ENCODE data around the gene NUBP2.
A peak's percentile ranks its signal among the peaks of the same experiment; 100 is the strongest.

The NUBP2 gene

DNA sequence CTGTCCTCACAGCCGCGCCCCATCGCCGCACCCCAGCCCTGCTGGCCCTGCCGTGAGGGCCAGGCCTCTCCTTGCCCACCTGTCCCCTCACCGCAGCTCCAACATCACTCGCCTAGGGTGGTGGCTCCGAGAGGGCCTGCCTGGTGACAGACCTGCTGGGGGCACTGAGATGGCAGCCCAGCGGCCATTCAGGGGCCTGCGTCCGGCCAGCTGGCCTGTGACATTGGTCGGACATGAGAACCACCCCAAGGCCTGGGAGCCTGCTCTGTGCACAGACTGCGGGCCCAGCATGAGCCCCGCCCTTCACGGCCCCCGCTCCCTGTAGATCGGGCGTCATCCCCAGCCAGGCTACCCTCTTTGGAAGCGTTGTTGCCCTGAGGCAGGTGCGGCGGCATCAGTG, 23.2 kb upstream of the NUBP2 start:
- no peak for DNase-seq

DNA sequence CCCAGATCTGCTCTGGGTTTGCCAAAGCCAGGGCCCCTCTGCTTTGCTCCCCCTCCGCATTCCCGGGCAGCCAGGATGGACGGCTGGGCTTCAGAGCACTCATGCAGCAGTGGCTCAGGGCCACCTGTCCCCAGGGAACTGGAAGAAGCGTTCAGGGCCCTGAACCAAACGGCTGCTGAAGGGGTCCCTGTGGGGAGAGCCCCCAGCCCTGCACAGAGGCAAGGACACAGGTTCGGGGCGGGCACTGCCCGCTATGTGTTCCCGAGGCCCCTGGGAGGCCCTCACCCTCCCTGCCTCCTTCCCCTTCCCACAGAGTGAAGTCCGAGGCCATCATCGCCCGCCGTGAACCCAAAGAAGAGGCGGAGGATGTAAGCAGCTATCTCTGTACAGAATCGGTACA, 21.8 kb upstream of the NUBP2 start:
- DNase-seq, result no peak

GRCh38 chr16:1761751-1762150, 21.0 kb upstream of the NUBP2 start:
- DNase-seq, result no peak

DNA sequence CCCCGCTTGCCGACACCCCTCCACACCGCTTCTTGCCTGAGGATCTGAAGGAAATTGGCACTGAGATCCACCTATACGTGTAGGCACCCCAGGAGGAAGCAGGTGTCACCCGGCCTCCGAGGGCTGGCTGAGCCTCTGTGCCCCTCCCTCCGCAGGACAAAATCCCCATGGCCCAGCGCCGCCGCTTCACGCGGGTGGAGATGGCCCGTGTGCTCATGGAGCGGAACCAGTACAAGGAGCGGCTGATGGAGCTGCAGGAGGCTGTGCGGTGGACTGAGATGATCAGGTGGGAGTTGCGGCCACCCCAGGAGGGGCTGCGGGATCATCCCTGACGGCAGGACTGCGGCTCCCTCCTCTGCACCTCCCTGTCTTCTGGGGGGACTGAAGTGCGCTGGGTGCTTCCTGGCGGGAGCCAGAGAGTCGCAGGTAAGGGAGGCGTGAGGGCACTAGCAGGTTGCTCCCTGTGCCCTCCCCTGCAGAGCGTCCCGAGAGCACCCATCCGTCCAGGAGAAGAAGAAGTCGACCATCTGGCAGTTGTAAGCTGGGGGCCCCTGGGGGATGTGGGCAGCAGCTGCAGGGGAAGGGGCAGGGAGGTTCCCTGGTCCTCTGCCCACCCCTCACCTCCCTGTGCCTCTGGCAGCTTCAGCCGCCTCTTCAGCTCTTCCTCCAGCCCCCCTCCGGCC, 20.4 kb upstream of the NUBP2 start:
- no peak for DNase-seq

DNA sequence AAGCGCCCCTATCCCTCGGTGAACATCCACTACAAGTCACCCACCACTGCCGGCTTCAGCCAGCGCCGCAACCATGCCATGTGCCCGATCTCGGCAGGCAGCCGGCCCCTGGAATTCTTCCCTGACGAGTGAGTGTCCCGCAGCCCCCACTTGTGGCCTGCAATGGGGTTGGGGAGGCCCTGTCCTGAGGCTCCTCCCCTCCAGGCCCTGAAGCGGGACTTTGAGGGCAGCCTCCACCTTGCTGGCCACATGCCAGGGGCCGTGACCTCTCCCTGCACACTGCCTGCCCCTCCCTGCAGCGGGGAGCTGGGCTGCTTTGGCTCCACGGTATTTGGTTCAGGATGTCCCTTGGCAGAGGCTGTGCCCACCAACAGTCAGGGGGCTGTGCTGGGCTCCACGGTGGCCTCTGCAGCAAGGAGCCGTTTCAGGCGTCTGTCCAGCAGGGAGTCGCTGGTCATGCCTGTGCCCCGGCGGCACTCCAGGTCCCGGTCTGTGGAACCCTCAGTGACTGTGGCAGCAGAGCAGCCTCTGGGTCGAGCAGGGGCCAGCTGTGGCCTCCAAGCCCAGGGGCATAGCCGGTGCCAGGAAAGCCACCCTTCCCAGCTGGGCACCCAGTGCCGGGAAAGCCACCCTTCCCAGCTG, 19.8 kb upstream of the NUBP2 start:
- no peak for DNase-seq

- DNase-seq, result no peak
These were observed 18.9 kb upstream of the NUBP2 start for GRCh38 chr16:1763521-1764511.

DNA sequence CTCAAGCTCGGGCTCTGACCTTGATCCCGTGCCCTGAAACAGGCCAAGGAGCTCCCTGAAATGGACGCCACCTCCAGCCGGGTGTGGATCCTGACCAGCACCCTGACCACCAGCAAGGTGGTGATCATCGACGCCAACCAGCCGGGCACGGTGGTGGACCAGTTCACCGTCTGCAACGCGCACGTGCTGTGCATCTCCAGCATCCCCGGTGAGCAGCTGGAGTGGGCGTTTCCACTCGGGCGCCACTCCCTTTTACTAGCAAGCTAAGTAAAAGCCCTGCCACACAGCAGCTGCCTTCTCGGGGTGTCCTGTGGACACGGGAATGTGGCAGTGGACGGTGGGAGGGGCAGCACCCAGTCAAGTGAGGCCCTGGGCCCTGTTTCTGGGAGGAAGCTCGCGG, 17.8 kb upstream of the NUBP2 start:
- DNase-seq, result no peak

DNA sequence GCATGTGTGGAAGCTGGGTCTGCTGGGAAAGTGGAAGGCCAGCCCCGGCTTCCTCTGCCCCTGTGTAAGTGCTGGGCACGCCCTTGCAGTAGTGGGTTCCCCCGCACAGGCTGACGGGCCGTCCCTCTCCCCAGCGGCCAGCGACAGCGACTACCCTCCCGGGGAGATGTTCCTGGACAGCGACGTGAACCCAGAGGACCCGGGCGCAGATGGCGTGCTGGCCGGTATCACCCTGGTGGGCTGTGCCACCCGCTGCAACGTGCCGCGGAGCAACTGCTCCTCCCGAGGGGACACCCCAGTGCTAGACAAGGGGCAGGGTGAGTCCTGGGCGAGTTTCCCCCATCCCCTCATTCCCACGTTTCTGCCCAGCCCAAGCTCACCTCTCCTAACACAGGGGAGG, 16.9 kb upstream of the NUBP2 start:
- no peak for DNase-seq

- DNase-seq, result no peak
These were observed 16.5 kb upstream of the NUBP2 start for GRCh38 chr16:1766231-1766630.

GRCh38 chr16:1766701-1767100, 16.1 kb upstream of the NUBP2 start:
- no peak for DNase-seq

GRCh38 chr16:1767116-1767994, 15.4 kb upstream of the NUBP2 start:
- DNase-seq, result no peak

DNA sequence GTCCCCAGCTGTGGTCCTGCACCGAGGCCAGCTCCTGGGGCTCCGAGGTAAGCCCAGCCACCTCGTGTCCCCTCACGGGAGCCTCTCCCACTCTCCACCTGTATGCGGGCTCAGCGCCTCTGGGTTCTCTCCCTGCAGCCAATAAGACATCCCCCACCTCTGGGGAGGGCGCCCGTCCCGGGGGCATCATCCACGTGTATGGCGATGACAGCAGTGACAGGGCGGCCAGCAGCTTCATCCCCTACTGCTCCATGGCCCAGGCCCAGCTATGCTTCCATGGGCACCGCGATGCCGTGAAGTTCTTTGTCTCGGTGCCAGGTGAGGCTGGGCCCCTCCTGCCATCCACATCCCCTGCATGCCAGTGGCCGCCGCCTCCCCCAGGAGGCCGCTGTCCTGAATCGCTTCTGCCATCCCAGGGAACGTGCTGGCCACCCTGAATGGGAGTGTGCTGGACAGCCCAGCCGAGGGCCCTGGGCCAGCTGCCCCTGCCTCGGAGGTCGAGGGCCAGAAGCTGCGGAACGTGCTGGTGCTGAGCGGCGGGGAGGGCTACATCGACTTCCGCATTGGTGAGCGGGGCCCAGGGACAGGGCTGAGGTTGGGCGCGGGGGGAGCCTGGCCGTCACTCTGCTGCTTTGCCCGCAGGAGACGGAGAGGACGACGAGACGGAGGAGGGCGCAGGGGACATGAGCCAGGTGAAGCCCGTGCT, 14.5 kb upstream of the NUBP2 start:
- DNase-seq, result no peak

GRCh38 chr16:1768767-1769401, 13.9 kb upstream of the NUBP2 start:
- DNase-seq, result no peak

DNA sequence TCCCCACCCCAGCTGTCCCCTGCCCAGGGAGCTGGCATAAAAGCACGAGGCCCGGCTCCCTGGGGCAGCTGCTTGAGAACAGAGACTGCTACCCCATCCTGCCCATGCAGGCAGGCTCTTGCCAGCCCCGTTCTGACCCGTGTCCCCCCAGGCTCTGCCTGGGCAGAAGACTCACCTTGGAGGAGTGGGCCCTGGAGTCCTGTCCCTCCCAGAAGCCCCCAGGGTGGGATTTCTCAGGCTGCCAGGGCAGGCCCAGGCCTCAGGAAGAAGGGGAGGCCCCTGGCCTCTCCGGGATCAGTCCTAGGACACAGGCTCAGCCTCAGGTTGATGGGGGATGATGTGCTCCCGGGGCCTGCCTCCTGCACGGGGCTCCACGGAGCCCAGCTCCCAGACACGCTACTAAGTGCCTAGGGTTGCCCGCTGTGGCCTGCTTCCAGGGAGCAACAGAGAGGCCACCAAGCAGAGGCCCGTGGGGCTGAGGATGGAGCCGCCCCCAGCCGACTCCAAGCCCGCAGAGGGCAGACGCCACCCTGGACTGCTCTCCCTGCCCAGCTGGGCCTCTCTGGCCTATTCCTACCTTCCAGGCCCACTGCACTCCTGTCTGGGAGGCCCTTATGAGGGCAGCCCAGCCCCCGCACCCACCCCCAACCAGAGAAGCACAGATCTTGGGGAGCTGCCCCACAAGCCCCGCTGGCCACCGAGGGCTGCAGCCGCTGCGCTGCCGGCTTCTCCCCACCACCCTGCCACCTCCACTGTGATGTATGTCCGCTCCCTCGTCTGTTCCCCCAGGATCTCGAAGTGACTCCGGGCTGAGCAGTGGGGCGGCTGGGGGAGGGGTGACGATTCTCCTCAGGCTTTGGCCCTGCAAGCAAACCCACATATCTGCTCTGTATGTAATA, 13.1 kb upstream of the NUBP2 start:
- DNase-seq, result no peak

DNA sequence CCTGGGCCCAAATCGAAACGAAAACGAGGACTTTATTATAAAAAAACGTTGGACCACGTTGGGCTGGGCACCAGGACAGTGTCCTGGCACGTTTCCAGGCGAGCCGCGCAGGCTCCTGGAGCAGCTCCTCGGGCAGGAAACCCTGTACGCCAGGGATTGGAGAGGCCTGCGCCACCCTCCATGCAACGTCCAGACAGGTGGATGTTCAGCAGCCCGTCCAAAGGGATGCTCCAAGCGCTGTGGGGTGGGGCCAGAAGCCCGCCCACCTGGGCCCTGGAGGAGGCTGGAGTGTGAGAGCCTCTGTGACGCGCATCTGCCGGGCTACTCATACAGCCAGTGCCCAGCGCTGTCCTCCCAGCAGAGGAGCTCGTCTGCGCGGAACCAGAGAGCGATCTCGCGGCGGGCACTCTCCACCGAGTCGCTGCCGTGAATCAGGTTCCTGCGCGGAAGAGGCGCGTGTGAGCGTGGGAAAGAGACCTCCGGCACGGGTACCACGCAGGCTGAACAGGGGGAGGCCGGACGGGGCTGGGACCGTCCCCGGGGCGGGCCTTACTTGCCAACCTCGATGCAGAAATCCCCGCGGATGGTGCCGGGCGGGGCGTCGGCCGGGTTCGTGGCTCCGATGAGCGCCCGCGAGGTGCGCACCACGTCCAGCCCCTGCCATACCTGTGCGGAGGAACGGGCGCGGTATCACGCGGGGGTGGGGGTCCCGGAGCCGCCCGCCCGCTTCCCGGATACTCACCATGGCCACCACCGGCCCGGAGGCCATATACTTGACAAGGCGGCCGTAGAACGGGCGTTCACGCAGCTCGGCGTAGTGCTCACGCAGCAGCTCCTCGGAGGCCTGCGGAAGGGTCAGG, 12.2 kb upstream of the NUBP2 start:
- DNase-seq, result peak; percentile 61

DNA sequence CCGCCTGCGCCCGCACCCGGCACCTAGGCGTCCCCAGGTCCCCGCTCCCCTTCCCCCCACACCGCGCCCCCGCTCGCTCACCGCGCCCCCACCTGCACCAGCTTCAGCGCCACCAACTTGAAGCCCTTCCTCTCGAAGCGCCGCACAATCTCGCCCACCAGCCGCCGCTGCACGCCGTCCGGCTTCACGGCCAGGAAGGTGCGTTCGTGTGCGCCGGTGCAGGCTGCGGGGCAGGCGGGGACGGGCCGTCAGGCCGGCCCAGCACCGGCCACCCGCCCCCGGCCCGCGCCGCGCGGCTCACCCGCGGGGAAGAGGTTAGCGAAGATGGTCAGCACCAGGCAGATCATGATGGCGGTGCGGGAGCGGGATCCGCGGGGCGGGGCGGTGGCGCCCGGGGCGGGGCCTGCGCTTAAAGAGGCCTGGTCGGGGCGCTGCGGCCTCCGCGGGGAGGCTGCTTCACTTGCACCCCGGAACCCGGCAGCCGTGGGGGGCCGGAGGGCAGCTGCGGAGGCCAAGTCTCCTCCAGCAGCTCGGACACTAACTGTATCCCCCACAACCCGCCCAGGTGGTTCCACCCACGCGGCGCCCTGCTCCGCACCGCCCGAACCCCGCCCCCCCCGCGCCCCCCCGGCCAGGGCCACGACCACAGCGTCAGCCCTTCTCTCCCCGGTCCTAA, 11.4 kb upstream of the NUBP2 start, which contains the start of gene NME3:
NME3 (minus strand) TSS at position 356 of the 676 bp plus-strand sequence; CDS start at position 347, 9 bp downstream.
- DNase-seq, result peak; percentile 81

DNA sequence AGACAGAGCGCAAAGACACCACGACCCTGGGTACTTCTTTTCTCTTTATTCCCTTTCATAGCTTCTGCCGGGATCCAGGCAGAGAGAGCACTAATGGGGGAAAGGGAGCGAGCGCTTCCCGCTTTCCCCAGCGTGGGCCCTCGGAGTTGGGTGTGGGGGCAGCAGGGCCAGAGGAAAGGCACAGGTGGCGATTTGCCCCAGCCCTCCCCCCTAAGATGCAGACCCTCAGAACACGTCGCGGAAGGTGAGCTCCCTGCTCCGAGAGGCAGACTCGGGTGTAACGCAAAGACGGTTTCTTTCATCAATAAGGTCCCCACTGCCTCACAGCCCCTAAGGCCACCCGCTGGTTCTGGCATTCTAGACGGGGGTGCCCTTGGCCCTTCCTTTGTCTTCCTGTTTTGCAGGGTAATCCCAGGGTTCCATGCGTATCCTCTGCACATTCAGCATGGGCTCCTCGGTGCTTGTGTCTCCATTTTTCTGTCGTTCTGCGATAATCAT, 10.8 kb upstream of the NUBP2 start:
- DNase-seq, result no peak

DNA sequence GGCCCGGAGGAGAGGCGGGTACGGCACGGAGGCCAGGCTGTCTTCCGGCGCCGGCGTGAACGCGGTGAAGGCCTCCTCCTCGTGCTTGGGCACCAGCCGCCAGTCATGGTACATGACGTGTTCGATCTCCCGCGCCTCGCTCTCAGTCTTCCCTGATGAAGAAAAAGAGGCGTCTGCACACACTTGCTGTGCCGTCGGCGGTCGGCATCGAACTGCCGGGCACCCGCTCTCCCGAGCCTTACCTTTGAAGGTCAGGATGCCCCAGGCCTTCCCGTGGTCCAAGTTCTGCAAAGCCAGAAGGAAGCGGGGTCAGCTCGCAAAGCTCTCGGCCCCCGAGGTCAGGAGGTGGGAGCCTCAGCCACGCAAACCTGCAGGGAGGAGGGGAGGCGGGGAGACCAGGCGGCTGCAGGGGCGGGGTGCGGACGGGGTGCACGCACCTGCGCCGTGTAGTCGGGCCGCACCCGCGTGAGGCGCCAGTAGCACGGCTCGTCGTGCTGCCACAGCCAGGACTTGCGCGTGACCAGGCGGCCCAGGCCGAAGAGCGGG, 10.3 kb upstream of the NUBP2 start, which contains the start of gene EME2:
EME2 (plus strand) TSS at position 449 of the 546 bp plus-strand sequence. CDS start 418 bp downstream, outside the sequence.
- DNase-seq, result peak; percentile 65

All from activated naive CD4-positive, alpha-beta T cell treated with anti-CD3 and anti-CD28 coated beads, Interleukin-2, amount 50 U/mL, for 16 hours (primary cell).